ENCODE results near the gene KDM6A. TPM values are rescaled to one million over a fixed set of nuclear protein-coding genes. Genes with fewer than 3 reads are reported as not detected.

KDM6A gene
- total and polyA plus RNA-seq, 9 of the 15 experiments (the other 6 are each of a cell fraction or from before 2014, with no cell fraction given), result 8.4 to 34.3 (median 22.9) TPM

DNA sequence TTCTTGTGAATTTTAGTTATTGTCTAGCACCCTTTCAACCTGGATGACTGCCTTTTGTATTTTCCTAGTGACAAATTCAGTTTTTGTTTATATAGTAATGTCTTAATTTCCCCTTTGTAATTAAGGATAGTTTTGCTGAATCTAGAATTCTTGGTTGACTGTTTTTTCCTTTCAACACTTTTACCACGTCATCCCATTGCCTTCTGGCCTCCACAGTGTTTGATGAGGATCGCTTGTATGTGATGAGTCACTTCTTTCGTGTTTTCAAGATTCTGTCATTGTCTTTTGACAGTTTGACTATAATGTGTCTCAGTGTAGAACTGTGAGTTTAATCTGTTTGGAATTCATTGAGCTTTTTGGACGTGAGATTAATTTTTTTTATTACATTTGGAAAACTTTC, 30.1 kb downstream of the KDM6A start (continued):
- TF ChIP-seq, protein P1, sequence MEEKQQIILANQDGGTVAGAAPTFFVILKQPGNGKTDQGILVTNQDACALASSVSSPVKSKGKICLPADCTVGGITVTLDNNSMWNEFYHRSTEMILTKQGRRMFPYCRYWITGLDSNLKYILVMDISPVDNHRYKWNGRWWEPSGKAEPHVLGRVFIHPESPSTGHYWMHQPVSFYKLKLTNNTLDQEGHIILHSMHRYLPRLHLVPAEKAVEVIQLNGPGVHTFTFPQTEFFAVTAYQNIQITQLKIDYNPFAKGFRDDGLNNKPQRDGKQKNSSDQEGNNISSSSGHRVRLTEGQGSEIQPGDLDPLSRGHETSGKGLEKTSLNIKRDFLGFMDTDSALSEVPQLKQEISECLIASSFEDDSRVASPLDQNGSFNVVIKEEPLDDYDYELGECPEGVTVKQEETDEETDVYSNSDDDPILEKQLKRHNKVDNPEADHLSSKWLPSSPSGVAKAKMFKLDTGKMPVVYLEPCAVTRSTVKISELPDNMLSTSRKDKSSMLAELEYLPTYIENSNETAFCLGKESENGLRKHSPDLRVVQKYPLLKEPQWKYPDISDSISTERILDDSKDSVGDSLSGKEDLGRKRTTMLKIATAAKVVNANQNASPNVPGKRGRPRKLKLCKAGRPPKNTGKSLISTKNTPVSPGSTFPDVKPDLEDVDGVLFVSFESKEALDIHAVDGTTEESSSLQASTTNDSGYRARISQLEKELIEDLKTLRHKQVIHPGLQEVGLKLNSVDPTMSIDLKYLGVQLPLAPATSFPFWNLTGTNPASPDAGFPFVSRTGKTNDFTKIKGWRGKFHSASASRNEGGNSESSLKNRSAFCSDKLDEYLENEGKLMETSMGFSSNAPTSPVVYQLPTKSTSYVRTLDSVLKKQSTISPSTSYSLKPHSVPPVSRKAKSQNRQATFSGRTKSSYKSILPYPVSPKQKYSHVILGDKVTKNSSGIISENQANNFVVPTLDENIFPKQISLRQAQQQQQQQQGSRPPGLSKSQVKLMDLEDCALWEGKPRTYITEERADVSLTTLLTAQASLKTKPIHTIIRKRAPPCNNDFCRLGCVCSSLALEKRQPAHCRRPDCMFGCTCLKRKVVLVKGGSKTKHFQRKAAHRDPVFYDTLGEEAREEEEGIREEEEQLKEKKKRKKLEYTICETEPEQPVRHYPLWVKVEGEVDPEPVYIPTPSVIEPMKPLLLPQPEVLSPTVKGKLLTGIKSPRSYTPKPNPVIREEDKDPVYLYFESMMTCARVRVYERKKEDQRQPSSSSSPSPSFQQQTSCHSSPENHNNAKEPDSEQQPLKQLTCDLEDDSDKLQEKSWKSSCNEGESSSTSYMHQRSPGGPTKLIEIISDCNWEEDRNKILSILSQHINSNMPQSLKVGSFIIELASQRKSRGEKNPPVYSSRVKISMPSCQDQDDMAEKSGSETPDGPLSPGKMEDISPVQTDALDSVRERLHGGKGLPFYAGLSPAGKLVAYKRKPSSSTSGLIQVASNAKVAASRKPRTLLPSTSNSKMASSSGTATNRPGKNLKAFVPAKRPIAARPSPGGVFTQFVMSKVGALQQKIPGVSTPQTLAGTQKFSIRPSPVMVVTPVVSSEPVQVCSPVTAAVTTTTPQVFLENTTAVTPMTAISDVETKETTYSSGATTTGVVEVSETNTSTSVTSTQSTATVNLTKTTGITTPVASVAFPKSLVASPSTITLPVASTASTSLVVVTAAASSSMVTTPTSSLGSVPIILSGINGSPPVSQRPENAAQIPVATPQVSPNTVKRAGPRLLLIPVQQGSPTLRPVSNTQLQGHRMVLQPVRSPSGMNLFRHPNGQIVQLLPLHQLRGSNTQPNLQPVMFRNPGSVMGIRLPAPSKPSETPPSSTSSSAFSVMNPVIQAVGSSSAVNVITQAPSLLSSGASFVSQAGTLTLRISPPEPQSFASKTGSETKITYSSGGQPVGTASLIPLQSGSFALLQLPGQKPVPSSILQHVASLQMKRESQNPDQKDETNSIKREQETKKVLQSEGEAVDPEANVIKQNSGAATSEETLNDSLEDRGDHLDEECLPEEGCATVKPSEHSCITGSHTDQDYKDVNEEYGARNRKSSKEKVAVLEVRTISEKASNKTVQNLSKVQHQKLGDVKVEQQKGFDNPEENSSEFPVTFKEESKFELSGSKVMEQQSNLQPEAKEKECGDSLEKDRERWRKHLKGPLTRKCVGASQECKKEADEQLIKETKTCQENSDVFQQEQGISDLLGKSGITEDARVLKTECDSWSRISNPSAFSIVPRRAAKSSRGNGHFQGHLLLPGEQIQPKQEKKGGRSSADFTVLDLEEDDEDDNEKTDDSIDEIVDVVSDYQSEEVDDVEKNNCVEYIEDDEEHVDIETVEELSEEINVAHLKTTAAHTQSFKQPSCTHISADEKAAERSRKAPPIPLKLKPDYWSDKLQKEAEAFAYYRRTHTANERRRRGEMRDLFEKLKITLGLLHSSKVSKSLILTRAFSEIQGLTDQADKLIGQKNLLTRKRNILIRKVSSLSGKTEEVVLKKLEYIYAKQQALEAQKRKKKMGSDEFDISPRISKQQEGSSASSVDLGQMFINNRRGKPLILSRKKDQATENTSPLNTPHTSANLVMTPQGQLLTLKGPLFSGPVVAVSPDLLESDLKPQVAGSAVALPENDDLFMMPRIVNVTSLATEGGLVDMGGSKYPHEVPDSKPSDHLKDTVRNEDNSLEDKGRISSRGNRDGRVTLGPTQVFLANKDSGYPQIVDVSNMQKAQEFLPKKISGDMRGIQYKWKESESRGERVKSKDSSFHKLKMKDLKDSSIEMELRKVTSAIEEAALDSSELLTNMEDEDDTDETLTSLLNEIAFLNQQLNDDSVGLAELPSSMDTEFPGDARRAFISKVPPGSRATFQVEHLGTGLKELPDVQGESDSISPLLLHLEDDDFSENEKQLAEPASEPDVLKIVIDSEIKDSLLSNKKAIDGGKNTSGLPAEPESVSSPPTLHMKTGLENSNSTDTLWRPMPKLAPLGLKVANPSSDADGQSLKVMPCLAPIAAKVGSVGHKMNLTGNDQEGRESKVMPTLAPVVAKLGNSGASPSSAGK (IDR thresholded peaks at IDR 0.05), result no peak
- TF ChIP-seq FUS (optimal IDR thresholded peaks at IDR 0.05; ENCODE audit: low read depth, low read length) (no peak), PYGO2 (tag; IDR thresholded peaks at IDR 0.05) (no peak), TRIM24 (IDR thresholded peaks at IDR 0.05) (peak in 1 of 2 experiments; percentile 54; a peak in 1 of 4 replicates), GTF3C2 (IDR thresholded peaks at IDR 0.05; ENCODE audit: borderline replicate concordance, extremely low read depth, insufficient read length) (no peak), CSDE1 (IDR thresholded peaks at IDR 0.05) (no peak)
- TF ChIP-seq, protein P2, sequence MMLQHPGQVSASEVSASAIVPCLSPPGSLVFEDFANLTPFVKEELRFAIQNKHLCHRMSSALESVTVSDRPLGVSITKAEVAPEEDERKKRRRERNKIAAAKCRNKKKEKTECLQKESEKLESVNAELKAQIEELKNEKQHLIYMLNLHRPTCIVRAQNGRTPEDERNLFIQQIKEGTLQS (IDR thresholded peaks at IDR 0.05), result peak; percentile 95
- TF ChIP-seq, protein P2 (CRISPR knock-in tag; conservative IDR thresholded peaks at IDR 0.05), result no peak
- TF ChIP-seq, protein P3, sequence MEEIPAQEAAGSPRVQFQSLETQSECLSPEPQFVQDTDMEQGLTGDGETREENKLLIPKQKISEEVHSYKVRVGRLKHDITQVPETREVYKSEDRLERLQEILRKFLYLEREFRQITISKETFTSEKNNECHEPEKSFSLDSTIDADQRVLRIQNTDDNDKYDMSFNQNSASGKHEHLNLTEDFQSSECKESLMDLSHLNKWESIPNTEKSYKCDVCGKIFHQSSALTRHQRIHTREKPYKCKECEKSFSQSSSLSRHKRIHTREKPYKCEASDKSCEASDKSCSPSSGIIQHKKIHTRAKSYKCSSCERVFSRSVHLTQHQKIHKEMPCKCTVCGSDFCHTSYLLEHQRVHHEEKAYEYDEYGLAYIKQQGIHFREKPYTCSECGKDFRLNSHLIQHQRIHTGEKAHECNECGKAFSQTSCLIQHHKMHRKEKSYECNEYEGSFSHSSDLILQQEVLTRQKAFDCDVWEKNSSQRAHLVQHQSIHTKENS (CRISPR knock-in tag; IDR thresholded peaks at IDR 0.05), result no peak
- TF ChIP-seq, protein P4, sequence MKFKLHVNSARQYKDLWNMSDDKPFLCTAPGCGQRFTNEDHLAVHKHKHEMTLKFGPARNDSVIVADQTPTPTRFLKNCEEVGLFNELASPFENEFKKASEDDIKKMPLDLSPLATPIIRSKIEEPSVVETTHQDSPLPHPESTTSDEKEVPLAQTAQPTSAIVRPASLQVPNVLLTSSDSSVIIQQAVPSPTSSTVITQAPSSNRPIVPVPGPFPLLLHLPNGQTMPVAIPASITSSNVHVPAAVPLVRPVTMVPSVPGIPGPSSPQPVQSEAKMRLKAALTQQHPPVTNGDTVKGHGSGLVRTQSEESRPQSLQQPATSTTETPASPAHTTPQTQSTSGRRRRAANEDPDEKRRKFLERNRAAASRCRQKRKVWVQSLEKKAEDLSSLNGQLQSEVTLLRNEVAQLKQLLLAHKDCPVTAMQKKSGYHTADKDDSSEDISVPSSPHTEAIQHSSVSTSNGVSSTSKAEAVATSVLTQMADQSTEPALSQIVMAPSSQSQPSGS (CRISPR knock-in tag; IDR thresholded peaks at IDR 0.05), result no peak
